Ramos (cell line): ENCODE data around the gene PIGP.
"Not testable (repeated sequence)": the region's sequence is repeated elsewhere in the genome, so short reads cannot be mapped to it uniquely, and the experiment has no call there.

Source experiments
- in situ Hi-C: fragments of 300-500 bp; cut with MboI; formaldehyde crosslinking; loops from one replicate; pipeline ENCODE4 v1.14.3; 2022; ENCODE audit warnings: low sequenced_read_pairs; ENCODE audit not compliant: unreplicated experiment

PIGP gene

GRCh38 chr21:37077403-37077802 lies 4.5 kb upstream of the PIGP start:
- in situ Hi-C loops: no loop called here

GRCh38 chr21:37076087-37076850 lies 3.4 kb upstream of the PIGP start:
- in situ Hi-C loops: no loop called here

GRCh38 chr21:37075214-37075770 lies 2.4 kb upstream of the PIGP start:
- in situ Hi-C loops: no loop called here

GRCh38 chr21:37074546-37074945 lies 1.7 kb upstream of the PIGP start:
- in situ Hi-C loops: no loop called here

- in situ Hi-C loops: no loop called here
These were observed 1.3 kb upstream of the PIGP start for GRCh38 chr21:37074197-37074510.

- in situ Hi-C loops: no loop called here
These were observed 736 bp upstream of the PIGP start for GRCh38 chr21:37073417-37074196.

GRCh38 chr21:37072274-37072987 lies 440 bp downstream of the PIGP start:
- in situ Hi-C loops: no loop called here

- in situ Hi-C loops: no loop called here
These were observed 1.2 kb downstream of the PIGP start for GRCh38 chr21:37071561-37072273.

GRCh38 chr21:37065561-37066177 lies 7.2 kb downstream of the PIGP start:
- in situ Hi-C loops: no loop called here

- in situ Hi-C loops: no loop called here
These were observed 8.0 kb downstream of the PIGP start for GRCh38 chr21:37064841-37065240.

- in situ Hi-C loops: no loop called here
These were observed 9.4 kb downstream of the PIGP start for GRCh38 chr21:37063433-37063832.

- in situ Hi-C loops: no loop called here
These were observed 10.3 kb downstream of the PIGP start for GRCh38 chr21:37062593-37062935.

GRCh38 chr21:37061926-37062592 lies 10.8 kb downstream of the PIGP start:
- in situ Hi-C loops: no loop called here

- in situ Hi-C loops: no loop called here
These were observed 12.6 kb downstream of the PIGP start for GRCh38 chr21:37060296-37060695.

GRCh38 chr21:37059181-37059580 lies 13.7 kb downstream of the PIGP start:
- in situ Hi-C loops: no loop called here

GRCh38 chr21:37058261-37058660 lies 14.6 kb downstream of the PIGP start:
- in situ Hi-C loops: no loop called here

GRCh38 chr21:37057614-37058013 lies 15.3 kb downstream of the PIGP start:
- in situ Hi-C loops: no loop called here

- in situ Hi-C loops: no loop called here
These were observed 17.5 kb downstream of the PIGP start for GRCh38 chr21:37055271-37055855.

GRCh38 chr21:37049741-37050140 lies 23.1 kb downstream of the PIGP start:
- in situ Hi-C loops: not testable (repeated sequence)
